Hepatic stellate cell (primary cell): ENCODE results near the gene ATG4A.

ENCODE experiments used
- DNase-seq: peaks from one replicate; pipeline ENCODE4 v3.0.0; 2011; ENCODE audit warnings: low spot score

ATG4A gene

DNA sequence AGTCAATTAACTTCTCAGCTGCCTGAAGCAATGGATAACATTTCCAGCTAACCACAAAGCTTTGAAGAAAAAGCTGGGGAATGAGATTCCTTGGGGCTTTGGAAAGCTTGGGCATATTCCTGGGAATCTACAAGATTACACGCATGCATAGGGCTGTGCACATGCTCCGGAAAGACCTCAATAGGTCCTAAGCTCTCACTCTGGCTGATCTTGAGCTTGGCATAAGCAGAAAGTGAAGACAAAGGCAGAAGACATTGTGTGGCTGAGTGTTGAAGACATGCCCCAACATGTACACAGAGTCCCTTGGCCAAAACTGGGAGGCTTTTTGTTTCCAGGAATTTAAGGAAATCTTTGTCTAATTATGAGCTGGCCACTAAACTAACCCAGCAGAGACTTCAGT lies 31.2 kb downstream of the ATG4A start:
- no peak for DNase-seq

DNA sequence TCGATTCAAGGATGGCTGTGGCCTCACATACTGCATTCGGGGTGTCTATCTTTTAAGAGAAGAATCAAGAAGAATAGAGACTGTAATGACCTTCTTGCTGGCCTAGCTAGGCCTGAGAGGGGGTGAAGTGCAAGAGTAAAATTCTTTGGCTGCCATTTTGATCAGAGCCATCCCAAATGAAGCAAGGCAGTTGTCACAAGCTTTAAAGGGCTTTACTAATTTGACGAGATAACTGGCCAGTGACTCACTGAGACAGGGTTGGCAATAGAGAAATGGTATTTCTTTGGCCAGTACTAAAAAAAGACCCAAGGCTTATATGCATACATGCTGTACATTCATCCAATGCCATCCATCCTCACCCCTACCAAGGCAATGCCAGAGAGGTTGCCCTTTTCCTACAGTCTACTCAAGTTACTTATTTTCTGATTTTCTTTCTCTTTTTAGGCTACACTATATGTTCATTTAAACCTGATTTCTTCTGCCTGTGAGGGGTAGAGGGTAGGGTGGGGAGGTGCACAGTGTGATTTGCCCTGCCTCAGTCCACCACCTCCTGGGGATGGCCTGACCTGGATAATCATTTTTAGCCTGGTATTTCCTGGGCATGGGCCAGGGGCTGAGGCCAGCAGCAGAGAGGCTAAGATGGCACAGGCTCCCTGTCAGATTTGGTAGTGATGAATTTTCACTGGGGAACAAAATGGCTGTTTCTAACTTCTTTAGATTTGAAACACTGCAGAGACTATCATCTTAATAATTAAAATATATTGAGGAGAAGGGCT lies 32.2 kb downstream of the ATG4A start:
- DNase-seq: no peak

- DNase-seq: no peak
Measured at GRCh38 chrX:108126661-108127060, 35.1 kb downstream of the ATG4A start.

GRCh38 chrX:108127152-108127551 lies 35.6 kb downstream of the ATG4A start:
- no peak for DNase-seq

DNA sequence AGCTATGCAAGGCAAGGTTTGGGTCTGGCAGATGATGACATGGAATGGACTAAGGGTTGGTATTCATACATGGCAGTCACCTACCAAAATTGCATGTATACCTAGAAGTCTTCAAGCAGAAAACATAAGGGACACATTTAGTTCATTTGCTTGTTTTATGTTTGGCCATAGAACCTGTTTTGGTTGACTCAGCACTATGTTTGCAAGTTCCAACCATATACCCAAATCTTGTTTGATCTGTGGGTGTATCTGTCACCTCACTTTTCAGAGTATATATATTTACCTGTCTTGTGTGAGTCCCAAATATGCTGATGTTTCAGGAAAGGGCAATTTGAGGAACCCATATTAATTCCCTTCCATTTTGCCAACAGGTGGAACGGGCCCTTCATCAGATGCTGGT lies 39.3 kb downstream of the ATG4A start:
- DNase-seq: no peak

GRCh38 chrX:108131471-108131870 lies 39.9 kb downstream of the ATG4A start:
- DNase-seq: no peak

DNA sequence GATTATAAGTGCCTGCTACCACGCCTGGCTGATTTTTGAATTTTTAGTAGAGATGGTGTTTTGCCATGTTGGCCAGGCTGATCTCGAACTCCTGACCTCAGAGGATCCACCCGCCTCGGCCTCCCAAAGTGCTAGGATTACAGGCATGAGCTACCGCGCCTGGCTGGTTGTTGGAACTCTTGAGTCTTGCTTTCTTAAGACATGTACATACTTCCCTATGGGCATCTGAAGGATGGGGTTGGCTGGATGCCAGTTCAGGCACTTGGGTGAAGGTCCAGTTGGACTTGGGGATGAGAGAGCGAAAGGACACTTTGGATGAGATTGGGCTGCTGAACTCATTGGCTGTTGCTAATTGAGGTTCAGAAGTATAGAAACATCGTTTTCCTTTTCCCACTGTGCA lies 40.5 kb downstream of the ATG4A start:
- no peak for DNase-seq

DNA sequence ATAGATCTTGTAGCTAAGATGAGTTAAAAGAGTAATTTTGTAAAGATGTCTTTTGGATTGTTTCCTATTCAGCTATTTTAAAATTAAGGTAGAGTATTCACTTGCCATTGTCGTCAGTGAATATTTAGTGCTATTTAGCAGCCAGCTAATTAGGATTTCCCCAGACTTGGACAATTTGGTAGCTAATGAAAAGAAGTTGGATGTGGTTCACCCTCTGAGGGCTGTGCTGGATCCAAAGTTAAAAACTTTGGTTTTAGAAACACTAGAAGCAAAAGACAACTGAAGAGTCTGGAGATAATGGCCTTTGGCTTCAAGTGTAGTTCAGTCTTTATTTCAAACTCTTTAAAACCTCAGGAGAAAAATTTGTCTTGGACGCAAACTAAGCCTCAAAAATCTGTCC lies 41.3 kb downstream of the ATG4A start:
- no peak for DNase-seq

- DNase-seq: no peak
Measured at GRCh38 chrX:108134724-108135123, 43.1 kb downstream of the ATG4A start.

GRCh38 chrX:108138814-108139702 lies 47.5 kb downstream of the ATG4A start:
- DNase-seq: no peak

- DNase-seq: no peak
Measured at GRCh38 chrX:108148524-108148923, 56.9 kb downstream of the ATG4A start.

- no peak for DNase-seq
Measured at GRCh38 chrX:108156082-108156481, 64.5 kb downstream of the ATG4A start.

DNA sequence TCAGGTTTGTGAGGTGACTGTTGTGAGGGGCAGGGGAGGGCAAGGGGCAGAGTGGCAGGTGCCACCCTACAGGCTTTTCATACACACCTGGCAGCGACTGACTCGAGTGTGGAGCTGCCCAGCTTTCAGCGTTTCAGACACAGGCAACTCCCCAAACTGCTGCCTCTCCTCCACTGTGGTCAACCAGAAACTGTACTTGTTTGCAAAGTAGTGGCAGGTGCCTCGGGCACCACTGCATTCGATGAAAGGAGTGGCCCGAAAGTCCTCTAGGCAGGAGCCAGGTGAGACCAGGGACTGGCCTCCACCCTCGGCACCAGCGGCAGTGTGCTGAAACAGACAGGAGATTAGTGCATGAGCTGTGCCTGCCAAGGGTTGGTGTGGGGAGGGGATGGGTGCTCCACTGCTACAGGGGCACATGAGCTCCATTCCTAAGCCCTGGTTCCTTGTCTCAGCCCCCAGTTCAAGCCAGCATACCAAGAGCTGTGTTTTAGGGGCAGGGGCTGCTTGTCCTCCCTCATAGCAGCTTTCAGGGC lies 65.4 kb downstream of the ATG4A start:
- no peak for DNase-seq

DNA sequence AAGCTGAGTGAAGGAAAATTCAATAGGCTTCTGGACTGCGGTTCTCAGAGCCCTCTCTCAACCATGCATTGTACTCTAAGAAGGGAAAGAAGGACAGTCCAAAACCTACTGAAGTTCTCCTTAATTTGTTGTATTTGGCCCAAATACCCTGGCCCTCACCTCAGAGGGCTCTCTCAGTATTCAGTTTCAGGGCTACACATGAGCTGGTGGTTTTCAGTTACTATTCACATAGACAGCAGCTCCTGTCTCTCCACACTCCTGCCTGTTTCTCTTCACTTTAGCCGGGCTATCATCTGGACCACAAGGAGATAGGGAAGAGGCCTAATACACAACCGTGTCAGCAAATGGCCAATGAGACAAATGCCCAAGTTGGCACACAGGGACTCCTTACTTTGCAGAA lies 66.0 kb downstream of the ATG4A start:
- DNase-seq: no peak

DNA sequence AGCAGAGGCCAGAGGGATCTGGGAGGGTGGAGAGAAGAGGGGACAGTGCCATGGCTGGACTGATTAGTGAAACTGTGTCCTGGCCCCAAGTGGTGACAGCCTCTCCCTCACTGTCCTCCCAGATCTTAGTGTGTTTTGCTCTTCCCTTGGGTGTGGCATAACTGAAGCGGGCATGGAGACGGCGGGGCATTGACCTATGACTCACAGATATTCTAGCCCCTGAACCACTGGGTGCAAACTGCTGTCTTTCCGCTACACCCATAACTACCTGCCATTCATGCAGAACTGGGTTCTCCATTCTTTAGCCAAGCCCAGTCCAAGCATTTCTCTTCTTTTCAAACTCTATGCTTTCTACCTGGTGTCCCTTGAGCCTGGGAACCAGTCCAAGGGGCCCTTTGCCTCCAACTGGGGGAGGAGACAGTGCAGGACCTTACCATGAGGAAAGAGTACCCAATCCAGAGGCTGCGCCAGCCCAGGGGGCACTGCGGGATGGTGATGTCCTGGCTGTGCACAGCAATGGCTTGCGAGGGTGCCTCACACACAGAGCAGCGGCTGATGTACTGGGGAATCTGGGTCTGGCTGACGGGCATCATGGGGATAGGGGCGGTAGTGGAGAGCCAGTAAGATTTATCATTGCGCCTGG lies 67.6 kb downstream of the ATG4A start:
- DNase-seq: no peak

- DNase-seq: no peak
Measured at GRCh38 chrX:108160309-108160708, 68.7 kb downstream of the ATG4A start.

DNA sequence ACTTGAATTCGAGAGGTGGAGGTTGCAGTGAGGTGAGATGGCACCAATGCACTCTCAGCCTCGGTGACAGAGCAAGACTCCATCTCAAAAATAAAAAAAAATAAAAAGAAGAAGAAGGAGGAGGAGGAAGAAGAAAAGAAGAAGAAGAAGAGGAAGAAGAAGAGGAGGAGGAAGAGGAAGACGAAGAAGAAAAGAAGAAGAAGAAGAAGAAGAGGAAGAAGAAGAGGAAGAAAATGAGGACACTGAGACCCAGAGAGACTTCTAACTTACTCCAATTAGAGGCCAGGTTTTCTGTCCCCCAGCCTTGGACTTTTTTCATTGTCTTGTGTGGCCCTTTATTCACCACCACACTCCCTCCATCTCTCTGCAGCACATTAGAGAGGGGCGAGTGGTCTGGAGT lies 70.7 kb downstream of the ATG4A start:
- no peak for DNase-seq

DNA sequence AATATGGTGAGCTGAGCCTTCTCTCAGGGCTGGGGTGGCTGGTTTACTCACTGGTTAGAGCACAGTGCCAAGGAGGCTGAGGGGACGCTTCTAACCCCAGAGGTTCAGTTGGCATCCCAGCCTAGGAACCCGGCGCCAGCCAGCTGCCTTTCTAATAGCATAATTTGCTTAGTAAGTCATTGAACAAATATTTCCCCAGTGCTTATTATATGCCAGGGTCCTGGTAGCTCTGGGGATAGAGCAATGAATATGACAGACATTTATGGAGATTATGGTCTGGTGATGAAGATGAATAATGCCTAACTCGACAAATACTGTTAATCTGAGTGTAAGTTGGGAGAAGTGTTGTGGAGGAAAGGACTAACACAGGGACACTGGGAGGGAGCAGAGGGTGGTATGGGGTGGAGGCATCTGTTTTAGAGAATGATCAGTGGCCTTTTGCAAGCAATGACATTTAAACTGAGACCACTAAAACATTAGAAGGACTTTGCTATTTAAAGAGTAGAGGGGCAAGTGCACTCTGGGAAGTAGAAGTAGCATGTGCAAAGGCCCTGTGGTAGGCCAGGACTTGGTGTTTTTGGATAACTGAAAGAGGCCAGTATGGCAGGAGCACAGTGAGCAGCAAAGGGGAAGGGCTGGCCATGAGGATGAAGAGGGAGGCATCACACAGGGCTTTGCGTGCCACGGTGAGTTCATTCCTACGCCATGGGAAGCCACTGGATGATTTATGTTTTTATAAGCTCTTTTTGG lies 71.9 kb downstream of the ATG4A start:
- DNase-seq: no peak

GRCh38 chrX:108165383-108166111 lies 74.0 kb downstream of the ATG4A start:
- peak; percentile 28 for DNase-seq

- peak; percentile 34 for DNase-seq
Measured at GRCh38 chrX:108167211-108167872, 75.8 kb downstream of the ATG4A start.
